ENCODE data around the gene IRAK1.

DNA sequence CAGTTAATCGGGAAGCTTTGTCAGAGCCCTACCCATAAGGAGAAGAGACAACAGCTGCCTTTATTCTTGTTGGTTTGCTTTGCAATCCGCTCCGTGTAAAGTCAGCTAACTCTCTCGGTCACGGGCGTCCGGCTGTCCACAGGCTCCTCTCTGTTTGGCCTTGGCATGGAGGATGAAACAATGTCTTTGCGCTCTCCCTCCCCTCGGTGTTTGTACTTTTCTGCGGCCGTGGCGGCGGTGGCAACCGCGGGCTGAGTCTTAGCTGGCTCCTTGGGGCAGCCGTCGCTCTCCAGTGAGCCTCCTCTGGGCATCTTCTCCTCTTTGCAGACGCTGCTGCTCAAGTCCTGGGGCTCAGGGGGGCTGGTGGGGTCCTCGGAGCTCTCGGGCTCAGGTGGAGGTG lies 10.6 kb upstream of the IRAK1 start:
- TF ChIP-seq CTCF (IDR thresholded peaks at IDR 0.05; ENCODE audit: low read depth, low read length, poor library complexity, severe bottlenecking) (no peak), EZH2phosphoT487 (IDR thresholded peaks at IDR 0.05; ENCODE audit: borderline replicate concordance, low read length) (no peak)

Measured in DOHH2 (cell line).